GM12878 (cell line): ENCODE results near the gene TECR.

Experiments
- BCL11A ChIP-seq: IDR thresholded peaks from 2 replicates; pipeline ENCODE4 v1.6.1; 2011; ENCODE audit warnings: low read depth, low read length
- CEBPZ ChIP-seq: fragments of 150-350 bp; IDR thresholded peaks from 2 replicates; pipeline ENCODE4 v1.6.1; 2016; ENCODE audit warnings: low read depth, low read length
- IRF3 ChIP-seq: fragments of 450-650 bp; IDR thresholded peaks from 2 replicates; pipeline ENCODE4 v1.6.1; 2014; ENCODE audit warnings: mild to moderate bottlenecking
- POLR2AphosphoS5 ChIP-seq: IDR thresholded peaks from 2 replicates; pipeline ENCODE4 v1.6.1; 2011; ENCODE audit warnings: mild to moderate bottlenecking, low read length, inconsistent platforms
- TF ChIP-seq, protein P1 (sequence below), 3 experiments: IDR thresholded peaks in 2 of 3; conservative IDR thresholded peaks in 1 of 3; 2 replicates each; pipeline ENCODE4 v1.5.1; 2011; ENCODE audit warnings: low read depth in 3 of 3, low read length in 3 of 3, mild to moderate bottlenecking in 3 of 3, control low read depth in 2 of 3, moderate library complexity in 2 of 3, inconsistent platforms in 1 of 3, mixed read lengths in 1 of 3; ENCODE audit not compliant: control insufficient read depth in 2 of 3, insufficient read depth in 1 of 3; ENCODE audit errors: extremely low read depth in 1 of 3

GRCh38 chr19:14514215-14514863 is 15.1 kb upstream of the TECR start:
- TF ChIP-seq BCL11A: no peak
- TF ChIP-seq, protein P1, sequence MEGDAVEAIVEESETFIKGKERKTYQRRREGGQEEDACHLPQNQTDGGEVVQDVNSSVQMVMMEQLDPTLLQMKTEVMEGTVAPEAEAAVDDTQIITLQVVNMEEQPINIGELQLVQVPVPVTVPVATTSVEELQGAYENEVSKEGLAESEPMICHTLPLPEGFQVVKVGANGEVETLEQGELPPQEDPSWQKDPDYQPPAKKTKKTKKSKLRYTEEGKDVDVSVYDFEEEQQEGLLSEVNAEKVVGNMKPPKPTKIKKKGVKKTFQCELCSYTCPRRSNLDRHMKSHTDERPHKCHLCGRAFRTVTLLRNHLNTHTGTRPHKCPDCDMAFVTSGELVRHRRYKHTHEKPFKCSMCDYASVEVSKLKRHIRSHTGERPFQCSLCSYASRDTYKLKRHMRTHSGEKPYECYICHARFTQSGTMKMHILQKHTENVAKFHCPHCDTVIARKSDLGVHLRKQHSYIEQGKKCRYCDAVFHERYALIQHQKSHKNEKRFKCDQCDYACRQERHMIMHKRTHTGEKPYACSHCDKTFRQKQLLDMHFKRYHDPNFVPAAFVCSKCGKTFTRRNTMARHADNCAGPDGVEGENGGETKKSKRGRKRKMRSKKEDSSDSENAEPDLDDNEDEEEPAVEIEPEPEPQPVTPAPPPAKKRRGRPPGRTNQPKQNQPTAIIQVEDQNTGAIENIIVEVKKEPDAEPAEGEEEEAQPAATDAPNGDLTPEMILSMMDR (IDR thresholded peaks at IDR 0.05 in 2 of 3, conservative IDR thresholded peaks at IDR 0.05 in 1 of 3; ENCODE audit: control insufficient read depth in 2 of 3, extremely low read depth in 1 of 3, insufficient read depth in 1 of 3, low read depth in 3 of 3, low read length in 3 of 3): no peak
- TF ChIP-seq POLR2AphosphoS5: peak; percentile 21; the same call in 1 of the 2 replicates
- TF ChIP-seq IRF3: no peak
- TF ChIP-seq CEBPZ: no peak
